Nephron progenitor cell (in vitro differentiated cells): Measurements from ENCODE around the gene MSMO1.

Experiments used
- DNase-seq: peaks from one replicate; pipeline ENCODE4 v3.0.0; 2021
- H3K27ac Mint-ChIP-seq: 2 replicates; pipeline ENCODE4 v1.8.0; 2021; ENCODE audit warnings: mild to moderate bottlenecking, moderate library complexity, mixed read lengths
- H3K27me3 Mint-ChIP-seq: 2 replicates; pipeline ENCODE4 v1.8.0; 2021; ENCODE audit warnings: mild to moderate bottlenecking, low read depth, mixed read lengths; ENCODE audit not compliant: poor library complexity
- H3K36me3 Mint-ChIP-seq: 2 replicates; pipeline ENCODE4 v1.8.0; 2021; ENCODE audit warnings: low read depth, mixed read lengths
- H3K4me1 Mint-ChIP-seq: 2 replicates; pipeline ENCODE4 v1.8.0; 2021; ENCODE audit warnings: mixed read lengths
- H3K4me3 Mint-ChIP-seq: 2 replicates; pipeline ENCODE4 v1.8.0; 2021; ENCODE audit warnings: mild to moderate bottlenecking, moderate library complexity, mixed read lengths
- H3K9me3 Mint-ChIP-seq: 2 replicates; pipeline ENCODE4 v1.8.0; 2021; ENCODE audit warnings: mild to moderate bottlenecking, moderate library complexity, mixed read lengths
- TF ChIP-seq, protein P1 (sequence below): fragments of 200-600 bp; sonication (generic); IDR thresholded peaks from 2 replicates; pipeline ENCODE4 v1.5.0; 2021; ENCODE audit warnings: antibody characterized with exemption

Gene MSMO1

DNA sequence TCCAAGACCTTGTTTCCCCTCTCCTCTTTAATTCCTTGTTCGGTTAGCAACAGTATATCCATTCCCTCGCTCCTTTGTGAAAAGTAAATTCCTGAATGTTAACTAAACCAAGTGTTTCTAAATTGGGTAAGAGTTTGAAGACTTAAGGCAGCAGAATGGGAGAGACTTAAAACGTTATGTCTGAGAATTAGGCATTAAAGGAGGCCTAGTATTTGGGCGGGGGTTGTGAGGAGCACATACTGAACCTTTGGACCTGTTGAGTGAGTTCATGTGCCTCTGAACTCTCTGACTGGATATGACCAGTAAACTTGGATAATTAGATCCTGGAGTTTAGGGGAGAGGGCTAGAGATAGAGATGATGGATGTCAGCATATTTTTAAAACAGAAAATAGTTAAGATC, 1.2 kb downstream of the MSMO1 start:
- Mint-ChIP-seq H3K27ac (no peak overlapping the region), H3K4me3 (no peak overlapping the region), H3K36me3 (peaks cover 23% of the 10 kb centered on the region), H3K27me3 (peaks cover 6% of the 10 kb centered on the region), H3K9me3 (peaks cover 9% of the 10 kb centered on the region), H3K4me1 (peaks cover 43% of the 10 kb centered on the region)
- DNase-seq = no peak
- TF ChIP-seq, protein P1, sequence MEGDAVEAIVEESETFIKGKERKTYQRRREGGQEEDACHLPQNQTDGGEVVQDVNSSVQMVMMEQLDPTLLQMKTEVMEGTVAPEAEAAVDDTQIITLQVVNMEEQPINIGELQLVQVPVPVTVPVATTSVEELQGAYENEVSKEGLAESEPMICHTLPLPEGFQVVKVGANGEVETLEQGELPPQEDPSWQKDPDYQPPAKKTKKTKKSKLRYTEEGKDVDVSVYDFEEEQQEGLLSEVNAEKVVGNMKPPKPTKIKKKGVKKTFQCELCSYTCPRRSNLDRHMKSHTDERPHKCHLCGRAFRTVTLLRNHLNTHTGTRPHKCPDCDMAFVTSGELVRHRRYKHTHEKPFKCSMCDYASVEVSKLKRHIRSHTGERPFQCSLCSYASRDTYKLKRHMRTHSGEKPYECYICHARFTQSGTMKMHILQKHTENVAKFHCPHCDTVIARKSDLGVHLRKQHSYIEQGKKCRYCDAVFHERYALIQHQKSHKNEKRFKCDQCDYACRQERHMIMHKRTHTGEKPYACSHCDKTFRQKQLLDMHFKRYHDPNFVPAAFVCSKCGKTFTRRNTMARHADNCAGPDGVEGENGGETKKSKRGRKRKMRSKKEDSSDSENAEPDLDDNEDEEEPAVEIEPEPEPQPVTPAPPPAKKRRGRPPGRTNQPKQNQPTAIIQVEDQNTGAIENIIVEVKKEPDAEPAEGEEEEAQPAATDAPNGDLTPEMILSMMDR = no peak

DNA sequence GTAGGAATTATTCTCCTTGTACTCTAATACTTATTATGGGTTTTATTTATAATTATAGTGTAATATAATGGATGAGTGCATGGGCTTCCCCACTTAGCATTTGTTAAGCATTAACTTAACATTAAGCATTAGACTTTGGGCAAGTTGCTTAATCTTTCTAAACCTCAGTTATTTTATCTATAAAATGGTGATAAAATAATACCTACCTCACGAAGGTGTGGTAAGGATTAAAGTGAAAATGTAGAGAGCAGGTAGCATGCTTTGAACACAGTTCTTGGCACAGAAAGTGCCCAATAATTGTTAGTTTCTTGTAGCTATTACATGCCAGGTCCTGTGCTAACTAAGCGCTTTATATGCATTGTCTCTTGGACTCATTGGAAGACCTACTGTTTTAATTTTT, 2.6 kb downstream of the MSMO1 start:
- peaks cover 54% of the 10 kb centered on the region for H3K4me1 Mint-ChIP-seq
- no peak overlapping the region for H3K4me3 Mint-ChIP-seq
- peaks cover 6% of the 10 kb centered on the region for H3K27me3 Mint-ChIP-seq
- TF ChIP-seq, protein P1 = no peak
- no peak for DNase-seq
- peak overlapping the region; percentile 93 for H3K27ac Mint-ChIP-seq
- H3K9me3 Mint-ChIP-seq = peaks cover 7% of the 10 kb centered on the region
- H3K36me3 Mint-ChIP-seq = peaks cover 30% of the 10 kb centered on the region

DNA sequence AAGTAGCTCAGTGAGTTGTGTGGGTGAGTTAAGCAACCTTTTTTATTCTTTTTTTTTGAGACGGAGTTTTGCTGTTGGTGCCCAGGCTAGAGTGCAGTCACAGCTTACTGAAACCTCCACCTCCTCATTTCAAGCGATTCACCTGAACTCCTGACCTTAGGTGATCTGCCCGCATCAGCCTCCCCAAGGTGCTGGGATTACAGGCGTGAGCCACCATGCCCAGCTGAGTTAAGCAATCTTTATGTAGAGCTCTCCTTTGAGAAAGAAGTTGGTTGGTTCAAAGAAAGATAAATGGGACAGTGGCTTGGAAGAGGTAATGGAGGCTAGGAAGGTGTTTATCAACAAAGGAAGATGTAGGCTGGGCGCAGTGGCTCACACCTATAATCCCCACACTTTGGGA, 3.2 kb downstream of the MSMO1 start:
- peak overlapping the region; percentile 93 for H3K27ac Mint-ChIP-seq
- peaks cover 5% of the 10 kb centered on the region for H3K27me3 Mint-ChIP-seq
- H3K9me3 Mint-ChIP-seq = peaks cover 1% of the 10 kb centered on the region
- H3K4me1 Mint-ChIP-seq = peaks cover 56% of the 10 kb centered on the region
- DNase-seq = no peak
- H3K4me3 Mint-ChIP-seq = no peak overlapping the region
- peaks cover 30% of the 10 kb centered on the region for H3K36me3 Mint-ChIP-seq
- TF ChIP-seq, protein P1 = no peak

DNA sequence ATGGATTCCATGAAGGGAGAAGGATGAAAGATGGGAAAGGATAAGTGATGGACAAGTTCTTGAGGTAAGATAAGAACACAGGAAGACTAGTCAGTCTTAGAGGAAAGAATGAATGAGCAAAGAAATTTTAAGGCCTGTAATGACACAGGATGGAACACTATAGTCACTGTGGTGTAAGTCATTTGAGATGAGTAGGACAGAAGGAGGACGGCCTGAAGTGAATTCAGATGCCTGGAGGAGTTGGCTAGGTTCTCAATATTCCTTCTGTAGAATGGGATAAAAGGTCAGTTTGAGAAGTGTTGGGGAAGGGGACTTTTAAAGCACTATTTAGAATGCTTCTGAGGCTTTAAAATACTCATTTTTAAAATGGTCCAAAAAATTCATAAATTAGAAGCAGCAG, 3.9 kb downstream of the MSMO1 start:
- TF ChIP-seq, protein P1 = no peak
- Mint-ChIP-seq H3K4me1 (peaks cover 50% of the 10 kb centered on the region), H3K4me3 (no peak overlapping the region), H3K36me3 (peaks cover 29% of the 10 kb centered on the region), H3K27me3 (peaks cover 3% of the 10 kb centered on the region), H3K9me3 (no peaks in the 10 kb centered on the region), H3K27ac (peak overlapping the region; percentile 93)
- DNase-seq = no peak

DNA sequence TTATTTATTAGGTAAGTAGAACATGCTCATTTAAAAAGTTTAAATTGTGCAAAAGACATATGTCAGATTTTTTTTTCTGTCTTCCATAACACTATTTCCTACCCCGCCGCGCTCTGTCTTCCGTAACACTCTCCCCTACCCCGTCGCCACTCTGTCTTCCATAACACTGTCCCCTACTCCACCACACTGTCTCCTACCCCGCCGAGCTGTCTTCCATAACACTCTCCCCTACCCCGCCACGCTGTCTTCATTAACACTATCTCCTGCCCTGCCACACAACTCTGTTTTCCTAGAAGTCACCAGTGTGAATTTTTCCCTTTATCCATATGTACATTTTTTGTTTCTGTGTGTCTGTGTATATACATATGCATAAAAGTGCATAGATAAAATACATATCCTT, 4.4 kb downstream of the MSMO1 start:
- Mint-ChIP-seq H3K36me3 (peaks cover 30% of the 10 kb centered on the region), H3K27me3 (peaks cover 3% of the 10 kb centered on the region), H3K4me3 (no peak overlapping the region), H3K4me1 (peaks cover 48% of the 10 kb centered on the region), H3K27ac (peak overlapping the region; percentile 58), H3K9me3 (no peaks in the 10 kb centered on the region)
- TF ChIP-seq, protein P1 = no peak
- peak; percentile 31 for DNase-seq

DNA sequence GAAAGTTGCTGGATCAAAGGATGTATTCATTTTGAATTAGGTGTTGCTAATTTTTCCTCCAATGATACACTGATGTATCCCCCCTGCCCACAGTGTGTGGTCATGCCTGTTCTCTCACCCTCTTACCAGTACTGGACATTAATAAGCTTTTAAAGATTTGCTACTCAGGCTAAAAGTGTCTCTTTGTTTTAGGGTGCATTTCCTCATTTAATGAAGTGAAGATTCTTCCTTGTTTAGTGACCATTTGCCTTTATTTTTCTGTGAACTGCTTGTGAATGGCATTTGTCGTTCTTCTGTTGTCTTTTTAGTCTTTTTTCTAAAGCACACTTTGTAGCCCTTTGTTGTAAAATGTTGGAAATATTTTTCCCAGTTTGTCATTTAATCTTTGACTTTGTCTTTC, 5.0 kb downstream of the MSMO1 start:
- TF ChIP-seq, protein P1 = no peak
- Mint-ChIP-seq H3K27ac (peak overlapping the region; percentile 72), H3K9me3 (no peaks in the 10 kb centered on the region), H3K36me3 (peaks cover 36% of the 10 kb centered on the region), H3K27me3 (peaks cover 3% of the 10 kb centered on the region), H3K4me1 (peaks cover 52% of the 10 kb centered on the region), H3K4me3 (no peak overlapping the region)
- no peak for DNase-seq
